Stimulated activated CD8-positive, alpha-beta memory T cell treated with anti-CD3 and anti-CD28 coated beads, Interleukin-12 subunit alpha, Interleukin-12 subunit beta, amount 100 ng/mL, for 4 hours (primary cell): ENCODE results near the gene EFCC1.
A peak's percentile ranks its signal among the peaks of the same experiment; 100 is the strongest.

ENCODE experiments used
- DNase-seq: peaks from one replicate; pipeline ENCODE4 v3.0.0-alpha.2; 2020; ENCODE audit warnings: low read depth

Gene EFCC1, protein sequence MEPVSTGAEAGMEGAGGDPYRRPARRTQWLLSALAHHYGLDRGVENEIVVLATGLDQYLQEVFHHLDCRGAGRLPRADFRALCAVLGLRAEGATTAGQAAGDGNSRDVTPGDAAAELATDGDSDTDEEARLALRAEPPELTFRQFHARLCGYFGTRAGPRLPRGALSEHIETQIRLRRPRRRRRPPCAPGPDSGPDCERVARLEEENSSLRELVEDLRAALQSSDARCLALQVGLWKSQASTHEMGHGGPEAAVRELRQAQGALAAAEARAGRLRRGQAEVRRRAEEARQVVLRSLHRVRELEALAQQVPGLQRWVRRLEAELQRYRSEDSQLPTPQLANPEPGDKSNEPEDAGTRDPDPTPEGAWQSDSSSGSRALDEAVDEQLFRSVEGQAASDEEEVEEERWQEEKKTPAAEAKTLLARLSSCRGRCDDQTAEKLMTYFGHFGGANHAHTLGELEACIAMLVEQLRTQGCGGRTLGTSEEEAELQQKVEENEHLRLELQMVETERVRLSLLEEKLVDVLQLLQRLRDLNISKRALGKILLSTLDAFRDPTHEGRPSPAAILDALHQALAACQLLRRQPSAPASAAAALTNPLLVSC

DNA sequence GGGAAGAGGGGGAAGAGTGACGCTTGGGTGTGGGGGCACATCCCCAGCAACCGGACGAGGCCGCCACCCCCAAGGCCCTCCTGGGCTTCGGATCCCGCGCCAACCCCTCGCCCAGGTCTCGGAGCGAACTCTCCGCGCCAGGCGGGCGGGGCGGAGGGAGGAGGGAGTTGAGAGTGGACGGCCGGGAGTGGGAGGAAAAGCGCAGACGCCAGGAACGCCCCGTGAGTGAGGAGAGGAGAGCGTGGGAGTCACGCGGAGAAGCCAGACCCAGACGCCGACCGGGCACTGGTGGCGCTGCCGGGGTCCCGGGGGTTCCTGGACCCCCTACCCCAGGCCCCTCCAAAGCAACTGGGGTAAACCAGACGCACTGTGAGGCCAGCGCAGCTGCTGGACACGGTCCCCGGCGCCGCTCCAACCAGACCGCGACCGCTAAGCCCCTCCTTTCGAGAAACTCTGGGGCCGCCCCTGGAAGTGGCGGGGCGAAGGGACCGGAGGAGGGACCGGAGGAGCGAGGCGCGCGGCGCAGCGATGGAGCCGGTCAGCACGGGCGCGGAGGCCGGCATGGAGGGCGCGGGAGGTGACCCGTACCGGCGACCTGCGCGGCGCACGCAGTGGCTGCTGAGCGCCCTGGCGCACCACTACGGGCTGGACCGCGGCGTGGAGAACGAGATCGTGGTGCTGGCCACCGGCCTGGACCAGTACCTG, at the start of gene EFCC1:
Gene EFCC1 (plus strand): TSS at position 204 of the 705 bp plus-strand sequence. CDS start 325 bp downstream, at position 529.
- DNase-seq = no peak

DNA sequence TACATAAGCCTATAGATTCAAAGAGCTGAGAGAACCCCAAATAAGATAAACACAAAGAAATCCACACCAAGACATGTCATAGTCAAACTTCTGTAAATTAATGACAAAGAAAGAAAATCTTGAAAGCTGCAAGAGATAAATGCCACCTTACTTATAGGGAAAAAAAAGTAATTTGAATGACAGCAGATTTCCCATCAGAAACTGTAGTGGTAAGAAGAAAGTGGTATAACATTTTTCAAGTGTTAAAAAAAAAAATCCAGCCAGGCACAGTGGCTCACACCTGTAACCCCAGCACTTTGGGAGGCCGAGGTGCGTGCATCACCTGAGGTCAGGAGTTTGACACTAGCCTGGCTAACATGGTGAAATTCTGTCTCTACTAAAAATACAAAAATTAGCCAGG, 44.7 kb upstream of the EFCC1 start:
- no peak for DNase-seq

DNA sequence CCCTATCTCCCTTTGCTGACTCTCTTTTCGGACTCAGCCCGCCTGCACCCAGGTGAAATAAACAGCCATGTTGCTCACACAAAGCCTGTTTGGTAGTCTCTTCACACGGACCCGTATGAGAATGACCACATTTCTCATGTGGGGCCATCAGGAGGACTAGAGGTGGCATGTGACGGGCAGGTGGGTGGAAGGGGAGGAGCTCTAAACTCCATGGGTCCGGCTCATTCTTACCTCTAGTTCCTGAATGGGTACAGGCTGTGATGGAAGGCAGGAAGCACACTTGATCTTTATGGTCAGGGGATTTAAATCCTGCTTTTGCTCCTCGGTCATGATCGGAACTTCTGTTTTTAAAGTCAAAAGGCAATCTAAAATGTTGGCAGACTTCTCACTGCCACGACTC, 35.8 kb upstream of the EFCC1 start:
- no peak for DNase-seq

DNA sequence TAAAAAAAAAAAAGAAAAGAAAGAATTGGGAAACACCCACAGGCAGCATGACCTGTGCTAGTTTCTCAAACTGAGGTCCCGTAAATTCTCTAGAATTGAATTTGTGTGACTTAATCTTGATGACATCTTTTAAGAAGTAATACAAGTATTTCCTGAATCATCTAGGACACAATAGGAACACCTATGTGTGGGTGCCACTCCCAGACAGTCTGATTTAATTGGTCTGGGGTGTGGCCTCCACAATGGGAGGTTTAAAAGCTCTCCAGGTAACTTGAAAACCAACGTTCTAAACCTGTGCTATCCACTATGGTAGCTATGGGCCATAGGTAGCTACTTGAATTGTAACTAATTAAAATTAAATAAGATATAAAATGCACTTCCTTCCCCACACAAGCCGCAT, 35.3 kb upstream of the EFCC1 start:
- DNase-seq = no peak

DNA sequence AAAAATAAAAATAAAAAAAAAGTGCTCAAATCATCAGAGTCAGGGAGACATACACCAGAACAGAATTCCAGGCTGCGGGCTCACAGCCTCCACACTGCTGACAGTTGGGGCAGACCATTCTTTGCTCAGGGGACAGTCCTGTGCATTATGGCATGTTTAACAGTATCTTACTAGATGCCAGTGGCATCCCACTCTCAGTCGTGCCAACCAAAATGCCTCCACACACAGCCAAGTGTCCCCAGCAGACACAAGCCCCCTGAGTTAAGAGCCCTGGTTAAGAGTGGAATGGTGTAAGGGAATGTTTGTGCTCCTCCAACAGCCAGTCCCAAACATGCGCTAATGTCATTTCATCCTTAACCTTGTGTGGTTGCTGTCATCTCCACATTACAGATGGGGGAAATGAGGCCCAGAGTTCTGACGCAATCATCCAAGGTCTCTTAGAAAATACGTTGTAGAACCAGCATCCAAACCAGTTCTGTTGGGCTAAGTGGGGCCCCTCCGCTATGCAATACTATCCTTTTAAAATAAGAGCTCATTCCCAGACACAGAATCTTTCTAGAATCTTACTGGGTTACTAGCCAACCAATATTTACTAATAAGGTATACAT, 33.3 kb upstream of the EFCC1 start:
- DNase-seq = no peak

DNA sequence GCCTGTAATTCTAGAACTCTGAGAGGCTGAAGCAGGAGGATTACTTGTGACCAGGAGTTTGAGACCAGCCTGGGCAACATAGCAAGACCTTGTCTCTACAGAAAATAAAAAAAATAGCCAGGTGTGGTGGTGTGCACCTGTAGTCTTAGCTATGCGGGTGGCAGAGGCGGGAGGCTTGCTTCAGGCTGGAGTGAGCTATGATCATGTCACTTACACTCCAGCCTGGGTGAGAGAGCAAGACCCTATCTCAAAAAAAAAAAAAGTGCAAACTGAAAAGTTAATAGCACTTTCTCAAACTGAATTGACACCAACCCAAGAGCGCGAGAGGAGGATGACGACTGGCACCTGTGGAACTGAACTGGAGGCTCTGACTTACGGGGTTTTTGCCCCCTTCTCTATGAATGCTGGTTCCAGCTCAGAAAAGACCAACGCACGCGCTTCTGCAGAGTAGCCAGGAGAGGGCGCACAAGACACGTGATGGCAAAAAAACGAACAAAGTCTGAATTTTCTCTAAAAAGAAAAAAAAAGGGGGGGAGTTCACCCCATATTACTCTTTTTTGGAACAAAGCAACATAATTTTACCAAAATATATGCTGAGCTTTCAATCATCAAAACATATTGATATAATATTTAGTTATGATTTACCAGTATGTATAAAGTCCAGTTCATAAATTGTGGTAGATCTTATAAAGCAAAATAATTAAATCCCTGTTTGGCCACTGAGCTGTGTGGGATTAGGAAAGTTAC, 30.9 kb upstream of the EFCC1 start:
- peak; percentile 17 for DNase-seq

DNA sequence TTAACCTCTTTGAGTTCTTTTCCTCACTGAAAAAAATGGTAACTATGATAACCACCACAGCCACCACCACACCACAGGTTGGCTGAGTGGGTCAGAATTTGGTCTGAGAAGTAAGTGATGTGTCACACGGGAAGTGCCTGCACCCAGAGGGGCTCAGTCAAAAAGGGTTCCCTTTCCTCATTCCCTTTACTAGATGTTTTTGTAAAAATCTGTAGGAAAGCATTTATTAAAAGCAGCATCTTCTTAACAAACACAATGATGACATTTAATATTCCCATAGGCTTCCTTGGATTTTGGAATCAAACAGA, 30.4 kb upstream of the EFCC1 start:
- DNase-seq = no peak

DNA sequence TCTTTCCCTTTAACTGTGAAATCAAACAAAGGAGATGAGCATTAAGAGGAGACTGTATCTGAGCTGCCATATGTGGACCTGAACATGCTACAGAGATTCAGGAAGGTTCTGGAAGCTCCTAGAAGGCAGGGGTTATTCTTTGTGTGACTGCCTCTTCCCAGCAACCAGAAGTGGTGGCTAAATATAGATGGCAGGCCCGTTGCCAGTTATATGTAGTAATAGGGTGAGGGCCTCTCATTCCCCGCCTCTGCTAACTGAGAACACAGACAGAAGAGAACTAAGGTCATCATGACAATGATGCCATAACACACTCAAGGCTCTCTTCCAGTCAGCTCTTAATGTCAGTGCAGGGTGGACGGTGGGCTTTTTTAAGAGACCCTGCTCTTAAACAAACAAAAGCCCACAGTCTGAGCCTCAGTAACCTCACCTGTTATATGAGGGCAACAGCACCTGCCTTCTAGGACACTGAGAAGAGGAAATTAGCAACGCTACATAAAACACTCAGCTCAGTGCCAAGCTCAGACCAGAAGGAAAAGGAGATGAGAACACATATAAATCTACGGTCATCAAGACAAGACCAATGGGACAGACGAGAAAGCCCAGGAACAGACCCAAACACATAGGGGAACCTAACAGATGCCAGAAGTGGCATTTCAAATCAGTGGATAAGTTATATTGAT, 29.5 kb upstream of the EFCC1 start:
- DNase-seq = no peak

DNA sequence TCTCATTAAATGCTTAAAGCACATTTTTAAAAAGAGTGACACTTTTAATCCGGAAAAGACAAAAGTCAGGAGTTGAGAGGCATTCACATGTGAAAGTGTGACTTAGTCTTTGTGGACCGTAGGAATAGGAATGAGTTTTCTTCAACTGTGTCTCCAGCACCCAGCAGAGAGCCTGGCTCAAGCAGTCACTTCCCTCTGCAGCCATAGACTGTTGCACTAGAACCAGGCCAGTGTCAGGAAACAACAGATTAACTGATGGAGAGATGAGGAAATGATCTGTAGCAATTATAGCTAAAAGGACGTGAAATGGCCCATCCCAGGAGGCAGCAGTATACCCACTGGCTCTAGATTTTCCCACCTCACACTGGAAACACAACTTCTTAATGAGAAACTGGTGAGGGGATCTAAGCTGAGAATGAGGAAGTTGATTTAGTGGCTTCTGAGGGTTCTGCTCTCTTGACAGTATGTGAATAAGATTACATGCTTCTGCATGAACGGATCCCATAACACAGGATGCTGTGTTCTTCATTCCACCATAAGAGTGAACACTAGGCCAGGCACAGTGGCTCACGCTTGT, 27.0 kb upstream of the EFCC1 start:
- no peak for DNase-seq

DNA sequence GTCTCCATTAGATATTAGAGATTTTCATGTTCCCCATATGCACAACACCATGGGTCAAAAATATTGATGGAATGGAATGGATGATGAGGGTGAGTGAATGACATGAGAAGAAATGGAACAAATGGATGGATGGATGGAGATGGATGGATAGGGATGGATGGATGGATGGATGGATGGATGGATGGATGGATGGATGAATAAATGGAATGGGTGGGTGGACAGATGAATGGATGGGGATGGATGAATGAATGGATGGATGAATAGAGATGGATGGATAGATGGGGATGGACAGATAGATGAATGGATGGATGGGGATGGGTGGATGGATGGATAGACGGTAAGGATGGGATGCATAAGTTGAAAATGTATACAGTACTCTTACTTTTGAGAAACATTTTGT, 25.8 kb upstream of the EFCC1 start:
- no peak for DNase-seq

DNA sequence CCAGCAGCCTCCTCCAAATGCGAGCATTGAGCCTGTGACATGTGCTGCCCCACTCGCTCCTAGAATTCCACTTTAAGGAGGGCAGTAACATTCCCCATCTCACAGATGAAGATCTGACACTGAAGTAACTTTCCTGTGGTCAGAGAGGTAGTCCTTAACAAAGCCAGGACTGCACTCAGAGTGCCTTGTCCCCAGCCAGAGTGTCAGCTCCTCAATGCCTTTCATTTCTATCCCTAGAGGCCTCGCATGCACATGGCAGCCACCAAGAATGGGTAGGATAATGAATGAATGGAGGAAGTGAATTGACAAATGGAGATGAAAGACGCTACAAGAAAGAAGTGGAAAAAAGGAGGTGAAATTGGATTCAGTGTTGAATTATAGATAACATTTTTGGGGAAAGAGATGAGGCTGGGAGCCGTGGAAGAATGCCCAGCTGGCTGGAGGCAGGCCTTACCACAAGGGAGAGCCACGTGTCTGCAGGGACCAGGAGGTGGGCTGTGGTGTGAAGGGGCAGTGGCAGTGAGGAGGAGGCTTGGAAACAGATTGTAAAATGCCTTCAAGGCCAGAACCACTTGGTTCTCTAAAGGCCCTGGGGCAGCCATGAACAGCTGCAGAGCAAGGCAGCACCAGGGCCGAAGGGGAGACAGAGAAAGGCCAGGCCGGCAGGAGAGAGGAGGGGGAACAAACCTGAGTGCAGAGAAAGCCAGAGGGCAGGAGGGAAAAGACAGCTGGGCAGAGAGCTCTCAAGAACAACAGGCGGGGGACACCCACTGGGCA, 17.6 kb upstream of the EFCC1 start:
- DNase-seq = no peak

DNA sequence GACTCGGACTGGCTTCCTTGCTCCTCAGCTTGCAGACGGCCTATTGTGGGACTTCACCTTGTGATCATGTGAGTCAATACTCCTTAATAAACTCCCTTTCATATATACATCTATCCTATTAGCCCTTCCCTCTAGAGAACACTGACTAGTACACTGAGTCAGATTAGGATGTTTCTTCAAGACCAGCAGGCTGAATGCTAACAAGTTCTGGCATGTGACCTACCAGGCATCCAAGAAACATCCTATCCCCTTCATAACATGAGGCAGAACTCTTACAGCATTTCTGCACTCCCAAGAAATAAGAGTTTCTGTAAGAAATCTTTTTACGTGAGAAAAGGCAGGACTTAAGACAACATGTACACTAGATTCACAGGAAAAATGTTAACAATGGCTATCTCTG, 16.5 kb upstream of the EFCC1 start:
- DNase-seq = no peak

DNA sequence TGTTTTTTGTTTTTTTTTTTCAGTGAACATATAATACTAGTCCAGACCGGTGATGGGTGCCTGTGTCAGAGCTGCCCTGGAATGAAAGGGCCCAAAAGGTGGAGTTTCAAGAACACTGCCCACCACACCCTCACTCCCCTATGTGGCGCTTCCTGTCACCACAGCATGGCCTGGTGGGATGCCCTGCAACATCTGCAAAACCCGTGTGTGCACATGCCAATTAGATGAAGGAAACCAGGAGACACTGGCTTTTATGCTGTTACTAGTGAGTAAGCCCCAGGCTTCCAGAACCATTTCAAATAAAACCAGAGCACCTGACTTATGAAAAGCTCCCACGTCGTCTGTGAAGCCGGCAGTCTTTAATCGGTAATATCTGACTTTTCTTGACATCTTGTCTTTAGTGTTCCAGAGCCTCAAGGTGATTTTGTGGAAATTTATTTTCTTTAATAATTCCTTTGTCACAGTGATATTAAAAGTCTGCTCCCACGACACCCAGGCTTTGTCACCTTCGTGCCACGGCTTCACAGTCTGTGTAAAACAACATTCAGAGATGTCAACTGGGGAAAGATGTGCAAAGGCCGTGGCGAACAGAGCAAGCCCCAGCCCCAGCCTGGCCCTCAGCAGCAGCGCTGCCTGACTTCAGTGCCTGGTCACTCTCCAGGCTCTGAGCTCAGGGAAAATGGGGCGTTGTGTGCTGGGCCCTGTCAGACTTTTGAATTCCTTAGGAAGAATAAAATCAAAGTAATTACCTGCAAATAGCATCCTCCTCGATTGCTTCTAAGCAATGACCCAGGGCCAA, 13.6 kb upstream of the EFCC1 start:
- no peak for DNase-seq

DNA sequence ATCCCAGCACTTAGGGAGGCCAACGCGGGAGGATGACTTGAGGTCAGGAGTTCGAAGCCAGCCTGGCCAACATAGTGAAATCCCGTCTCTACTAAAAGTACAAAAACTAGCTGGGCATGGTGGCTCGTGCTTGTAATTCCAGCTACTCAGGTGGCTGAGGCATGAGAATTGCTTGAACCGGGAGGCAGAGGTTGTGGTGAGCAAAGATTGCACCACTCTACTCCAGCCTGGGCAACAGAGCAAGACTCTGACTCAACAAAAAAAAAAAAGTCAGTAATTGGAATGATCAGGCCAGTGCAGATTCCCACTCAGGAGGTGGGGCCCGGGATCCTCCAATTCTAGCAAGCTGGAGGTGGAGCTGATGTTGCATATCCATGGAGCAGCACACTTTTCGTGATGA, 12.8 kb upstream of the EFCC1 start:
- no peak for DNase-seq

DNA sequence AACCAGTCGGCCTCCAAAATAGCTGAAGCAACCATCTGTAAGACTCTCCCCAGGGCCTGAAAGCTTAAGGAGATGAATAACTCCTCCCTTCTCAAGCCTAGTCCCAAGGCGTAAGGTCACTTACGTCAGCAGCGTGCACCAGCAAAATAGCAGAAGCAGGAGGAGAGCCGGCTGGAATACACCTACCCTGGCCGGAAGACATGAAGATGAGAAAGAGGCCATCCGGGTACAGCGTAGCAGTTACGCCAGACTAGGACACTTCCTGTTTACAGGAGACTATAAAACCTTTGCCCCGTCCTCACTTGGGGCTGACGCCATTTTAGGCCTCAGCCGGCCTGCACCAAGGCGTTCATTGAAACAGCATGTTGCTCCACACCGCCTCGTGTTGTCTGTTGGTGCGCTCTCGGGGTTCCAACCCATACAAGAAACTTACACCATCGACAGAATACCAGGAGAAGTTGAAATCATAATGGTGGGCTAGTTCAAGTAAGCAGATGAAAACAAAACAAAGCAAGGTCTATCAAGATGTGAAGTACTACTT, 9.7 kb upstream of the EFCC1 start:
- DNase-seq = no peak

DNA sequence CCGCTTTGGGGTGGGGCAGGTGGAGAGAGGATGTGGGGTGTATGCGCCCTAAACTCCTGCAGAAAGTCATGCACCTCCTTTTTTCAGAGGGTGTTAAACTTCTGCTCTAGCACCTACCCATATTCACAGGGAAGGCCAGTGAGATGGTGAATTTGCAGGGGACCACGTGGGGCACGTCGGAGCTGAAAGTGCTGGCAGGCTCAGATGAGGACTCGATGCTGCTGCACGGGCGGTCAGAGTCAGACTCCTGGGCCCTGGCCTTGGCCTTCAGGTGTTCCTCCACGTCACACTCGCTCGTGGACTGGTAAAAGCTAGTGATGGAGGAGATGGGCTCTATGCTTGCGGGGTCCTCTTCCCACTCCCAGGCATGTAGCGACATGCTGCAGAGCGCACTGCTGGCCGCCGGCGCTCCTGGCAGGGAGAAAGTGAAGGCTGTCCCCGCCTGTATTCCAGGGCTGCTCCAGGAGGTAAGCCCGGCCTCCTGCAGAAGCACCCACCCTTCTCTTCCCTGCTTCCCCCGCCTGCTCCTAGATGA, 8.1 kb upstream of the EFCC1 start:
- no peak for DNase-seq

DNA sequence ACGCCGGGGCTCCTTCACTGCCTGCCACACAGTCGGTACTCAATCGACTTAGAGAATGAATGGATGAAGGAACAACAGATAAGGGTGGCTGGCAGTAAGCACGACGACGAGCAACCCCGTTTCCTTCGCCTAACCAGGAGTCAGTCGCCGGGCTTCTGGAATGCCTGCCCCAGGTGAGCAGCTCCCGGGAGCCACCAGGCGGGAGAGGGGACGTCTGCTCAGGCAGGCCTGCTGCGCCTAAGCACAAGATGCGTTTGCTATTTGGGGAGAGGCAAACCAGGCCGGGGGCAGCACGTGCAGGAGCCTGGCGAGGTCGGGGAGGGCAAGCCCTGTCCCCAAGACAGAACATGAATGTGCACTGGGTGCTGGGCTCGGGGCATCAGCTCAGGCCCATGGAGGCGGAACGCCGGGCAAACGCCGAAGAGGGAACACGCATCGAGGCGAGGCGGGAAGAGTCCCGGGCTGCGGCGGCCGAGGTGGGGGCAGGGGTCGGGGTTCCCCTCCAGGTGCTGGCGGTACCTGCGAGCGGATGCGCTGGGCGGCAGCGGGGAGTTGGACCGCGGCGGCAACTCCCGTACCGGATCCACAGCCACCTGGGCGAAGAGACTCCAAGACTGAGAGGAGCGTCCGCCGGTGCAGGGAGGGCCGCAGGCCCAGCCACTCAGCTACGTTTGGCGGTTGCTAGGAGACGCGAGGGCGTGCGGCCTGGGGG, 7.5 kb upstream of the EFCC1 start, which contains the start of gene CFAP92:
Gene CFAP92 (minus strand): TSS at position 616 of the 712 bp plus-strand sequence. CDS start 772 bp downstream, outside the sequence.
- DNase-seq = peak; percentile 81

DNA sequence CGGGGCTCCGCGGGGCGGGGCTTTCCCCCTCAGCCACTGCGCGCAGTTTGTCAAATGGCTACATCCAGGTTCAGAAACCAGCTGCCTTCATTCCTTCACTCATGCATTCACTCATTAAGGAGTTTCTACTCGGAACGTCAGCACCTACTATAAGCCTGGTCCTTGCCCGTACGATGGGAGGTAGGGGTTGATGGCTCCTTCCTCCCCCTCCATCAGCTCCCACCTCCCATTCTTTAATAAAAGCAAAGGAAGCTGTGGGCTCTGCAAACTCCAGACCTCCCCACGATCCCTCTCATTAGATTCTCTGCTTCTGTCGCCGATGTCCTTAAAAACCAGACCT, 7.0 kb upstream of the EFCC1 start:
- no peak for DNase-seq
